ENCODE measurements around the gene PI16.

The PI16 gene

DNA sequence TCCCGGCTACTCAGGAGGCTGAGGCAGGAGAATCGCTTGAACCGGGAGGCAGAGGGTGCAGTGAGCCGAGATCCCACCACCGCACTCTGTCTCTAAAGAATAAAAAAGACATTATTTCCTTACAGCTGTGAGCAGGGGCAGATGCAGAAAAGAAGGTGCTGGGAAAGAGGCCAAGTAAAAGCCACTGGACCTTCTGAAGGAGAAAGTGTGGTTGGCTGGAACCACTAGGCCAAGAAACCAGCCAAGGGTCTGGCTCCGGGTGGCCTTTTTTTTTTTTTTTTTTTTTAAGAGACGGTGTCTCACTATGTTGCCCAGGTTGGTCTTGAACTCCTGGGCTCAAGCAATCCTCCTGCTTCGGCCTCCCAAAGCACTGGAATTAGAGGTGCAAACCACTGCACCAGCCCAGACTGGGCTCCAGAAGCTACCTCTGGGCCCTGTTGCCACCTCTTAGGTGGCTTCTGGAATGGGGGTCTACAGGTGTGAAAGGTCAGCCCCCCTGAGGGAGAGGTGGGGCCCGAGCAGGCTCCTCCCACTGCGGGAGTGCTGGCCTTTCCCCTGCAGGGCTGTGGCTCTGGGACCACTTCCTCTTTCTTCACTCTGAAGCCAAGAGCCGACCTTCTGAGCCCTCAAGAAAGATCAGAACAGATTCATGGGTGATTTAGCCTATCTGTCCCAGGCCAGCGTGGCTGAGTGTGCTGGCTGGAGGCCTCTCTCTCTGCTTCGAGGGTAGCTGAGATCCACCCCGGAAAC, 50.7 kb downstream of the PI16 start, which contains the start of gene FGD2:
Gene FGD2 (plus strand): TSS at position 595 of the 750 bp plus-strand sequence. CDS start 163 bp downstream, outside the sequence.
- no peak for DNase-seq

DNA sequence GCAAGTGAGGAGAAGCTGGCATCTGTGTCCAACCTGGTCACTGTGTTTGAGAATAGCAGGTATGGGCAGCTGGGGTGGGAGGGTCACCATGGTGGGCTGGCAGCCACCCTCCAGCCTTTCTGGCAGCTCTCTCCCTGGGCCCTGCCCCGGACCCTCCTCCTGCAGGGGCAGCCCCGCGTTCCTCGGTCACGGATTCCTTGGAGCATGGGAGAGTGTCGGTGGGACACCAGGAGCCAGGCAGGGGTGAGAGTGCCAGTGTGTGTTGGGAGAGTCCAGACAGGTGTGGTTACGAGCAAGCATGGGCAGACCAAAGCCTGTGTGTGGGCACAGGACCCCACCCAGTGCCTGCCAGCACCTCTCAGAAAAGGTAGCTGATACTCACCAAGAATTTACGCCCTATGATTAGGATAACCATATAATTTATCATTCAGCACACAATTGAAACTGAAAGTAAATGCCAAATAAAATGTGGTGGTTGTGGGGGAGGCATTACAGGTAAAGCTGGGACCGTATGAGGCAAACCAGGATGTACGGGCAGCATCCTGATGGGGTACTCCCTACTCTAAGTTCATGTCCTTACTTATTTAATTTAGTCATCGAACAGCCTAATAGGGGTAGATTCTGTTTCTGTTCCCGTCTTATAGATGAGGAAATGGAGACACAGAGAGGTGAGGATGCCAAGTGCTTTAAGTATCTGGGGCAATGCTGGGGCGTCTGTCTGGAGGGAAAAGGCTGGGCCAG, 51.5 kb downstream of the PI16 start:
- no peak for DNase-seq

GRCh38 chr6:37006793-37007339, 52.3 kb downstream of the PI16 start:
- no peak for DNase-seq

GRCh38 chr6:37007340-37008043, 53.0 kb downstream of the PI16 start:
- no peak for DNase-seq

- no peak for DNase-seq
Observed at GRCh38 chr6:37008484-37009465, 54.2 kb downstream of the PI16 start.

DNA sequence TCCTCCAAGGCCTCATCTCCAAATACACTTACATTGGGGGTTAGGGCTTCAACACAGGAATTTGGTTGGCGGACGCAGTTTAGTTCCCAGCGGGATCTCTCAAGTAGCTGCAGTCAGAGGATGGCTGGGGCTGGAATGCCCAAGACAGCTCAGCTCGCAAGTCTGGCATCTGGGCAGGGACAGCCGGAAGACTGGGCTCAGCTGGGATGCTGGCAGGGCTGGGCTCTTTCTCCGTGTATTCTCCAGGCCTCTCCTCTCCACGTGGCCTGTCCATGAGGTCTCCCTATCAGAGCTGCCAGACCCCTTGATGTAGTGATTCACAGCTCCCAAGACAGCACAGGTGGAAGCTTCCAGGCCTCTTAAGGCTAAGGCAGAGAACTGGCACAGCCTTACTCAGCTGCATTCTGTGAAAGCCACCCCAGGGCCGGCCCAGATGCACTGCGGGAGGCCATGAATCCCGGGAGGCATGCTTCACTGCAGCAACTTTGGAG, 55.9 kb downstream of the PI16 start:
- no peak for DNase-seq

DNA sequence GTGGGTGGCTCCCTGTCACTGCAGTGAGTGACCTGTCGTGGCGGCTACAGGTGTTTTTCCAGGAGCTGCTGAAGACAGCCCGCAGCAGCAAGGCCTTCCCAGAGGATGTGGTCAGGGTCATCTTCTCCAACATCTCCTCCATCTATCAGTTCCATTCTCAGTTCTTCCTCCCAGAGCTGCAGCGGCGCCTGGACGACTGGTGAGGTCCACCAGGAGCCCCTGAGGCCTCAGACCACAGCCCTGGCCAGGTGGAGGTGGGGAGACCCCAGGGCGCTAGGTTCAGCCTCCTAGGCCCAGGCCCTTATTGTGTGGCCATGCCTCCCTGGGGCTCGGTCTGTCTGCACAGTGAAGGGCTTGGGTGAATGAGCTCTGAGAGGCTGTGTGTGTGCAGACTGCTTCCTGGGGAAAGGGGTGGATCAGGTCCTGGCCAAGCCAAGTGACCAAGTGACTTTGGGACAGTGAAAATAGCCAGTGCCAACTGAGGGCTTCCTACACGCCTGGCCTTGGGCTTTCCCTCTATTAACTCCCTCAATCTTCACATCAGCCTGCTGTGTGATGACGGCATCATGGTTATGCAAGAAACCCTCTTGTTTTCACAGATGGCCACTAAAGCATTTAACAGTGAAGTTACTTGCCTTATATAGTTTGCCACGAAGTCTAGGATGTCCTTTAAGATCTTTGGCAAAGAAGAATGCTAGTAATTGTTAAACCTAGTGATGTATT, 57.3 kb downstream of the PI16 start:
- no peak for DNase-seq

GRCh38 chr6:37013516-37014491, 59.3 kb downstream of the PI16 start:
- no peak for DNase-seq

All from activated CD8-positive, alpha-beta memory T cell treated with anti-CD3 and anti-CD28 coated beads, Interleukin-2, amount 50 U/mL, for 4 hours (primary cell).